GM12892 (cell line): ENCODE measurements around the gene MAN1B1.

Experiments used
- POLR2A ChIP-seq: IDR thresholded peaks from 2 replicates; pipeline ENCODE4 v1.6.1; 2011; ENCODE audit warnings: low read depth, low read length, control low read depth
- POLR2AphosphoS5 ChIP-seq: IDR thresholded peaks from 2 replicates; pipeline ENCODE4 v1.6.1; 2011; ENCODE audit warnings: low read depth, low read length, control low read depth
- TAF1 ChIP-seq: IDR thresholded peaks from 2 replicates; pipeline ENCODE4 v1.6.1; 2011; ENCODE audit warnings: low read depth, mild to moderate bottlenecking, control low read depth, low read length, borderline replicate concordance

GRCh38 chr9:137107982-137108381 lies 21.2 kb downstream of the MAN1B1 start:
- TF ChIP-seq POLR2AphosphoS5 (no peak), POLR2A (no peak), TAF1 (no peak)
